H1 (cell line): Measurements from ENCODE around the gene STX10.

ENCODE experiments used
- HDAC2 ChIP-seq, 2 experiments: fragments of 300-600 bp in 1 of 2; sonication (generic) in 1 of 2; IDR thresholded peaks; 2 replicates each; pipeline ENCODE4 v1.6.1; 2011 to 2012; ENCODE audit warnings: low read depth in 2 of 2, low read length in 2 of 2, mild to moderate bottlenecking in 2 of 2, moderate library complexity in 2 of 2, borderline replicate concordance in 1 of 2, inconsistent platforms in 1 of 2
- POLR2AphosphoS5 ChIP-seq: IDR thresholded peaks from 2 replicates; pipeline ENCODE4 v1.6.1; 2011; ENCODE audit warnings: low read depth, low read length
- TF ChIP-seq, protein P1 (sequence below), 3 experiments: IDR thresholded peaks; 1 replicate in 2 of 3; 2 replicates in 1 of 3; pipeline versions ENCODE4 v1.5.1 to v1.6.1; 2011; ENCODE audit warnings: low read length in 3 of 3, mild to moderate bottlenecking in 3 of 3, inconsistent platforms in 2 of 3, low read depth in 1 of 3, moderate library complexity in 1 of 3; ENCODE audit not compliant: insufficient read depth in 1 of 3; ENCODE audit errors: control extremely low read depth in 1 of 3
- TF ChIP-seq, protein P2 (sequence below): IDR thresholded peaks from 2 replicates; pipeline ENCODE4 v1.6.1; 2011; ENCODE audit warnings: low read length, improper control_type of control experiment

DNA sequence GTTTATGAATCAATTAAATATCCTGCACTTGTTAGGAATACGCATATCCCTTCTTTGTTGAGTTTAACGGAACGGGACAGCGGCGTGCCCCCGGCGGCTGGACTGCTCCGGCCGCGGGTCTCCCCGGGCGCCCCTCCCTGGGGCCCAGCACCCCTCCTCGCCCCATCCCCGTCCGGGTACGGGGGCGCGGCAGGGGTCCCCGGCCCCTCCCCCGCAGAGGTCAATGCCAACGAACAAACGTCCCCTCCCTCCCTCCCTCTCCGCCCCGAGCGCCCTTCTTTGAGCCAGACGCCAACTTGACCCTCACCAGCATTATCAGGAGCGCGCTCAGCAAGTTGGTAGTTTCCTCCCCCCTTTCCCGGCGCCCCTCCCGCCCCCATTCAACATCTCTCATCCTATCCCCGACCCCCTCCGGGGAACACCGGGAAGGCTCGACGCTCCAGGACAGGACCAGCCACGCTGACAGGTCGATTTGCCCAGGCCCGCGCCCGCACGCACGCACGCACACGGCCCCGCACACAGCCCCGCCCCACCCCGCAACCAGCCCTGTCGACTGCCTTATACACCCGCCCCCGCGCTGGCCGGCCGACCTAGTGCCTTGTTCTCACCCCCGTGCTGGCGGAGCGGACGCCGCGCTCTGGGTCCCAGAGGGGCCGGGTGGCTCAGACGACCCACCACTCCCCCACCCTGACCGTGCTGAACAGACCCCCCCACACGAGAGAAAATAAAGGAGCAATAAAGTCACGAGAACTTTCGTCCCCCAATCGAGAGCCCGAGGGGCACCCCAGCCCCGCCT is 52.5 kb downstream of the STX10 start:
- no peak for TF ChIP-seq POLR2AphosphoS5
- TF ChIP-seq HDAC2 (IDR thresholded peaks at IDR 0.05; ENCODE audit: borderline replicate concordance in 1 of 2, low read depth in 2 of 2, low read length in 2 of 2), result no peak
- TF ChIP-seq, protein P1, sequence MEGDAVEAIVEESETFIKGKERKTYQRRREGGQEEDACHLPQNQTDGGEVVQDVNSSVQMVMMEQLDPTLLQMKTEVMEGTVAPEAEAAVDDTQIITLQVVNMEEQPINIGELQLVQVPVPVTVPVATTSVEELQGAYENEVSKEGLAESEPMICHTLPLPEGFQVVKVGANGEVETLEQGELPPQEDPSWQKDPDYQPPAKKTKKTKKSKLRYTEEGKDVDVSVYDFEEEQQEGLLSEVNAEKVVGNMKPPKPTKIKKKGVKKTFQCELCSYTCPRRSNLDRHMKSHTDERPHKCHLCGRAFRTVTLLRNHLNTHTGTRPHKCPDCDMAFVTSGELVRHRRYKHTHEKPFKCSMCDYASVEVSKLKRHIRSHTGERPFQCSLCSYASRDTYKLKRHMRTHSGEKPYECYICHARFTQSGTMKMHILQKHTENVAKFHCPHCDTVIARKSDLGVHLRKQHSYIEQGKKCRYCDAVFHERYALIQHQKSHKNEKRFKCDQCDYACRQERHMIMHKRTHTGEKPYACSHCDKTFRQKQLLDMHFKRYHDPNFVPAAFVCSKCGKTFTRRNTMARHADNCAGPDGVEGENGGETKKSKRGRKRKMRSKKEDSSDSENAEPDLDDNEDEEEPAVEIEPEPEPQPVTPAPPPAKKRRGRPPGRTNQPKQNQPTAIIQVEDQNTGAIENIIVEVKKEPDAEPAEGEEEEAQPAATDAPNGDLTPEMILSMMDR (IDR thresholded peaks at IDR 0.05; ENCODE audit: control extremely low read depth in 1 of 3, insufficient read depth in 1 of 3, low read depth in 1 of 3, low read length in 3 of 3), result no peak
- TF ChIP-seq, protein P2, sequence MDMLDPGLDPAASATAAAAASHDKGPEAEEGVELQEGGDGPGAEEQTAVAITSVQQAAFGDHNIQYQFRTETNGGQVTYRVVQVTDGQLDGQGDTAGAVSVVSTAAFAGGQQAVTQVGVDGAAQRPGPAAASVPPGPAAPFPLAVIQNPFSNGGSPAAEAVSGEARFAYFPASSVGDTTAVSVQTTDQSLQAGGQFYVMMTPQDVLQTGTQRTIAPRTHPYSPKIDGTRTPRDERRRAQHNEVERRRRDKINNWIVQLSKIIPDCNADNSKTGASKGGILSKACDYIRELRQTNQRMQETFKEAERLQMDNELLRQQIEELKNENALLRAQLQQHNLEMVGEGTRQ, result no peak
